H1 (cell line): ENCODE measurements around the gene LGALS12. TPM values are rescaled to one million over a fixed set of nuclear protein-coding genes. Genes with fewer than 3 reads are reported as not detected.

Experiments used
- CTCF ChIA-PET: fragments of 300-600 bp; sonication (Branson Sonifier 250); formaldehyde crosslinking; loops from one replicate; lab custom pipeline; 2021; ENCODE audit not compliant: partially characterized antibody; lab: Charles Lee
- POLR2A ChIA-PET: fragments of 300-600 bp; sonication (Branson Sonifier 250); formaldehyde crosslinking; loops from one replicate; lab custom pipeline; 2021; ENCODE audit warnings: inconsistent platforms; ENCODE audit not compliant: partially characterized antibody; lab: Charles Lee
- DNase-seq, 2 experiments: peaks; one replicate each; pipeline versions ENCODE4 v3.0.0 to v3.0.0-alpha.2; 2010 to 2022; ENCODE audit warnings: low spot score in 2 of 2, low read depth in 1 of 2, mixed read lengths in 1 of 2
- FAIRE-seq: peaks from 2 replicates; lab custom pipeline; 2011; peaks lifted over from hg19 to GRCh38; lab: Jason Lieb, UNC
- H2AFZ ChIP-seq: 2 replicates; pipeline ENCODE4 v1.8.1; 2012; ENCODE audit warnings: low read length, inconsistent platforms
- H2AK5ac ChIP-seq: 2 replicates; pipeline ENCODE4 v1.6.1; 2013; ENCODE audit warnings: low read depth, low read length
- H2BK120ac ChIP-seq: replicated peaks from 2 replicates; pipeline ENCODE3; 2013; ENCODE audit warnings: low read depth, low read length, inconsistent platforms
- H2BK12ac ChIP-seq: 2 replicates; pipeline ENCODE4 v1.6.1; 2013; ENCODE audit warnings: low read depth, low read length
- H2BK15ac ChIP-seq: 2 replicates; pipeline ENCODE4 v1.6.1; 2013; ENCODE audit warnings: low read length
- H2BK20ac ChIP-seq: 2 replicates; pipeline ENCODE4 v1.6.1; 2013; ENCODE audit warnings: low read length
- H2BK5ac ChIP-seq: 2 replicates; pipeline ENCODE4 v1.6.1; 2013; ENCODE audit warnings: low read depth, low read length
- H3K14ac ChIP-seq: 2 replicates; pipeline ENCODE4 v1.6.1; 2013; ENCODE audit warnings: inconsistent platforms; ENCODE audit not compliant: insufficient read length
- H3K18ac ChIP-seq: 2 replicates; pipeline ENCODE4 v1.6.1; 2013; ENCODE audit warnings: low read length; ENCODE audit errors: extremely low read depth
- H3K23ac ChIP-seq: 2 replicates; pipeline ENCODE4 v1.6.1; 2013; ENCODE audit warnings: inconsistent platforms; ENCODE audit not compliant: insufficient read length
- H3K23me2 ChIP-seq: 2 replicates; pipeline ENCODE4 v1.6.1; 2013; ENCODE audit warnings: low read depth, low read length
- H3K27ac ChIP-seq: 2 replicates; pipeline ENCODE4 v1.6.1; 2011; ENCODE audit warnings: low read depth, low read length, inconsistent platforms
- H3K27me3 ChIP-seq, 4 experiments: replicated peaks in 1 of 4; 1 replicate in 1 of 4; 2 replicates in 3 of 4; pipeline versions ENCODE4 v1.6.1 to v1.8.1; 2011 to 2013; ENCODE audit warnings: low read length in 3 of 4, mild to moderate bottlenecking in 3 of 4, inconsistent platforms in 2 of 4, mixed read lengths in 2 of 4, moderate library complexity in 1 of 4; ENCODE audit not compliant: control insufficient read depth in 3 of 4, insufficient read depth in 3 of 4; ENCODE audit errors: extremely low read depth in 1 of 4
- H3K36me3 ChIP-seq, 4 experiments: 2 replicates each; pipeline versions ENCODE4 v1.6.1 to v1.8.1; 2011 to 2013; ENCODE audit warnings: mild to moderate bottlenecking in 4 of 4, low read length in 3 of 4, moderate library complexity in 2 of 4, control low read depth in 1 of 4, inconsistent platforms in 1 of 4; ENCODE audit not compliant: insufficient read depth in 4 of 4, control insufficient read depth in 2 of 4
- H3K4ac ChIP-seq: replicated peaks from 2 replicates; pipeline ENCODE3; 2013; ENCODE audit warnings: low read length, low read depth, mixed read lengths, inconsistent platforms; ENCODE audit not compliant: insufficient read length
- H3K4me1 ChIP-seq, 4 experiments: replicated peaks in 1 of 4; 1 replicate in 1 of 4; 2 replicates in 3 of 4; pipeline versions ENCODE4 v1.6.1 to v1.8.1; 2011 to 2013; ENCODE audit warnings: low read length in 3 of 4, inconsistent platforms in 2 of 4, mixed read lengths in 1 of 4; ENCODE audit not compliant: insufficient read depth in 4 of 4, control insufficient read depth in 3 of 4
- H3K4me2 ChIP-seq, 2 experiments: 2 replicates each; pipeline versions ENCODE4 v1.6.1 to v1.8.1; 2011 to 2013; ENCODE audit warnings: low read depth in 2 of 2, low read length in 2 of 2, control low read depth in 1 of 2, inconsistent platforms in 1 of 2, mild to moderate bottlenecking in 1 of 2; ENCODE audit not compliant: insufficient read depth in 1 of 2
- H3K4me3 ChIP-seq, 4 experiments: fragments of 200-600, 300-600 bp in 1 of 4; sonication (generic), shearing (Covaris generic), sonication (Bioruptor Twin) in 1 of 4; 2 replicates each; pipeline versions ENCODE4 v1.5.1 to v1.8.1; 2011 to 2016; ENCODE audit warnings: low read length in 4 of 4, low read depth in 3 of 4, control low read depth in 2 of 4, inconsistent platforms in 2 of 4, mild to moderate bottlenecking in 2 of 4, mixed read lengths in 1 of 4, moderate library complexity in 1 of 4; ENCODE audit not compliant: insufficient read depth in 2 of 4; ENCODE audit errors: extremely low read depth in 1 of 4
- H3K56ac ChIP-seq: replicated peaks from 2 replicates; pipeline ENCODE3; 2013; ENCODE audit warnings: low read depth, mild to moderate bottlenecking, mixed read lengths, low read length, inconsistent platforms; ENCODE audit not compliant: insufficient read length
- H3K79me1 ChIP-seq: 2 replicates; pipeline ENCODE4 v1.6.1; 2013; ENCODE audit warnings: low read depth, low read length, control low read depth
- H3K79me2 ChIP-seq, 2 experiments: 2 replicates each; pipeline versions ENCODE4 v1.6.1 to v1.8.1; 2012 to 2013; ENCODE audit warnings: low read length in 2 of 2, mild to moderate bottlenecking in 2 of 2, inconsistent platforms in 1 of 2; ENCODE audit not compliant: insufficient read depth in 2 of 2, control insufficient read depth in 1 of 2
- H3K9ac ChIP-seq, 4 experiments: replicated peaks in 1 of 4; 1 replicate in 1 of 4; 2 replicates in 3 of 4; pipeline versions ENCODE4 v1.6.1 to v1.8.1; 2011 to 2013; ENCODE audit warnings: low read depth in 3 of 4, low read length in 3 of 4, control low read depth in 2 of 4, mild to moderate bottlenecking in 2 of 4, moderate library complexity in 2 of 4, inconsistent platforms in 1 of 4; ENCODE audit errors: extremely low read depth in 1 of 4
- H3K9me3 ChIP-seq, 2 experiments: 2 replicates each; pipeline versions ENCODE4 v1.6.1 to v1.8.1; 2012 to 2013; ENCODE audit warnings: mild to moderate bottlenecking in 2 of 2, moderate library complexity in 2 of 2, control low read depth in 1 of 2, inconsistent platforms in 1 of 2, low read depth in 1 of 2, low read length in 1 of 2, mixed read lengths in 1 of 2; ENCODE audit not compliant: insufficient read depth in 2 of 2
- H4K20me1 ChIP-seq, 2 experiments: replicated peaks in 1 of 2; 2 replicates each; pipeline versions ENCODE3 to v1.8.1; 2011 to 2013; ENCODE audit warnings: inconsistent platforms in 2 of 2, low read length in 2 of 2, mild to moderate bottlenecking in 1 of 2; ENCODE audit not compliant: insufficient read depth in 2 of 2, control insufficient read depth in 1 of 2
- H4K5ac ChIP-seq: 2 replicates; pipeline ENCODE4 v1.6.1; 2013; ENCODE audit warnings: low read length, low read depth, mixed read lengths, inconsistent platforms; ENCODE audit not compliant: insufficient read length
- H4K8ac ChIP-seq: 2 replicates; pipeline ENCODE4 v1.8.0; 2013; ENCODE audit warnings: mild to moderate bottlenecking, moderate library complexity, low read length, inconsistent platforms; ENCODE audit not compliant: insufficient read depth; ENCODE audit errors: extremely low read depth
- H4K91ac ChIP-seq: replicated peaks from 2 replicates; pipeline ENCODE3; 2013; ENCODE audit warnings: low read length, mixed read lengths, inconsistent platforms; ENCODE audit not compliant: insufficient read length
- ASH2L ChIP-seq: fragments of 200-600, 300-600 bp; sonication (generic); IDR thresholded peaks from one replicate; pipeline ENCODE4 v1.7.1; 2017; ENCODE audit warnings: low read length
- CBX5 ChIP-seq: fragments of 300-800, 300-1000 bp; sonication (generic); IDR thresholded peaks from 2 replicates; pipeline ENCODE4 v1.7.1; 2016; ENCODE audit warnings: antibody characterized with exemption, low read length, low read depth
- CHD1 ChIP-seq: IDR thresholded peaks from 2 replicates; pipeline ENCODE4 v1.6.1; 2012; ENCODE audit warnings: low read depth, low read length, improper control_type of control experiment
- CHD2 ChIP-seq: IDR thresholded peaks from 2 replicates; pipeline ENCODE4 v1.6.1; 2012; ENCODE audit warnings: low read length, improper control_type of control experiment
- HDAC2 ChIP-seq, 2 experiments: fragments of 300-600 bp in 1 of 2; sonication (generic) in 1 of 2; IDR thresholded peaks; 2 replicates each; pipeline ENCODE4 v1.6.1; 2011 to 2012; ENCODE audit warnings: low read depth in 2 of 2, low read length in 2 of 2, mild to moderate bottlenecking in 2 of 2, moderate library complexity in 2 of 2, borderline replicate concordance in 1 of 2, inconsistent platforms in 1 of 2
- HDAC6 ChIP-seq: IDR thresholded peaks from one replicate; pipeline ENCODE4 v1.7.1; 2012; ENCODE audit warnings: low read depth, mild to moderate bottlenecking, inconsistent platforms, low read length, moderate library complexity
- JUN ChIP-seq: IDR thresholded peaks from 2 replicates; pipeline ENCODE4 v1.6.1; 2011; ENCODE audit warnings: low read depth, mild to moderate bottlenecking, improper control_type of control experiment, low read length
- KDM4A ChIP-seq: IDR thresholded peaks from one replicate; pipeline ENCODE4 v1.7.1; 2012; ENCODE audit warnings: low read depth, mild to moderate bottlenecking, moderate library complexity, low read length, inconsistent platforms; ENCODE audit not compliant: severe bottlenecking
- KDM5A ChIP-seq: fragments of 200-600 bp; IDR thresholded peaks from 2 replicates; pipeline ENCODE4 v1.7.1; 2012; ENCODE audit warnings: mild to moderate bottlenecking, low read length, inconsistent platforms, mixed read lengths
- MAFK ChIP-seq: IDR thresholded peaks from 2 replicates; pipeline ENCODE4 v1.6.1; 2012; ENCODE audit warnings: low read depth, mild to moderate bottlenecking, improper control_type of control experiment, low read length
- RBBP5 ChIP-seq: IDR thresholded peaks from 2 replicates; pipeline ENCODE4 v1.7.1; 2012; ENCODE audit warnings: low read depth, mild to moderate bottlenecking, inconsistent platforms, low read length, moderate library complexity, borderline replicate concordance
- RXRA ChIP-seq: IDR thresholded peaks from 2 replicates; pipeline ENCODE4 v1.6.1; 2011; ENCODE audit warnings: low read depth, mild to moderate bottlenecking, low read length, moderate library complexity; ENCODE audit not compliant: insufficient read depth
- SP2 ChIP-seq: IDR thresholded peaks from 2 replicates; pipeline ENCODE4 v1.6.1; 2012; ENCODE audit warnings: mild to moderate bottlenecking, low read length, inconsistent platforms
- SP4 ChIP-seq: IDR thresholded peaks from 2 replicates; pipeline ENCODE4 v1.6.1; 2012; ENCODE audit warnings: low read length, inconsistent platforms
- YY1 ChIP-seq: IDR thresholded peaks from 2 replicates; pipeline ENCODE4 v1.6.1; 2011; ENCODE audit warnings: low read depth, mild to moderate bottlenecking, low read length
- WGBS, 2 experiments: shearing (Covaris generic) in 1 of 2; methylation state at CpG; one replicate each; pipeline versions ENCODE4 v1.1.6 to v1.1.7; 2013 to 2015; ENCODE audit warnings: low lambda C conversion rate in 2 of 2, mixed read lengths in 2 of 2, inconsistent platforms in 1 of 2, low coverage in 1 of 2, missing lambda C conversion rate in 1 of 2; ENCODE audit not compliant: insufficient replicate concordance in 2 of 2, insufficient coverage in 1 of 2, insufficient read length in 1 of 2; ENCODE audit errors: extremely low coverage in 1 of 2, missing lambda C conversion rate in 1 of 2; 5-methylcytosine and 5-hydroxymethylcytosine counted together
- polyA plus RNA-seq, 7 experiments: library from polyadenylated mRNA; depleted of rRNA in 3 of 7; stranded (reverse) in 5 of 7; unstranded in 2 of 7; fragments of >200 nt in 5 of 7; fragments of 200-250 nt in 2 of 7; gene quantifications; 1 replicate in 5 of 7; 2 replicates in 1 of 7; 4 replicates in 1 of 7; pipeline versions ENCODE4 v1.2.1 to v1.2.3, GENCODE V29; 2011 to 2013; ENCODE audit warnings: missing spikeins in 2 of 7, mixed read lengths in 2 of 7
- total RNA-seq: library from RNA; stranded (reverse); fragmentation: NEBNext Ultra II Directional; extraction: Animal tissue kit (Norgen Biotek cat#: 25700); gene quantifications from 2 replicates; pipeline ENCODE4 v1.2.1, GENCODE V29; 2021

Gene LGALS12
- total and polyA plus RNA-seq, 2 of the 8 experiments (the other 6 are each of a cell fraction or from before 2014, with no cell fraction given): 1.6 to 2.9 TPM

GRCh38 chr11:63527667-63528066 is 21.8 kb downstream of the LGALS12 start:
- Histone ChIP-seq H3K23me2 (no peaks in the 10 kb centered on the region; the same call in 1 of the 2 replicates), H3K23ac (no peak overlapping the region), H3K18ac (peak overlapping the region; percentile 96), H3K4ac (peak overlapping the region; percentile 96), H3K4me2 (peak overlapping the region in 1 of 2 experiments; percentile 50; a peak in 2 of 4 replicates), H3K27me3 (no peaks in the 10 kb centered on the region), H3K9me3 (no peaks in the 10 kb centered on the region; a peak in 1 of 4 replicates), H3K9ac (no peak overlapping the region; a peak in 1 of 7 replicates), H4K20me1 (no peaks in the 10 kb centered on the region), H3K56ac (peak overlapping the region; percentile 59), H3K36me3 (no peaks in the 10 kb centered on the region), H3K14ac (peak overlapping the region; percentile 94), H2AK5ac (no peak overlapping the region), H2BK120ac (peak overlapping the region; percentile 99), H2AFZ (no peak overlapping the region), H4K8ac (no peak overlapping the region), H3K79me2 (no peaks in the 10 kb centered on the region), H2BK20ac (peak overlapping the region; percentile 95; the same call in 1 of the 2 replicates), H3K4me1 (peaks cover 13 to 24% (median 23%) of the 10 kb centered on the region in 4 experiments; a peak in 6 of 7 replicates), H3K27ac (peak overlapping the region; percentile 9; the same call in 1 of the 2 replicates), H2BK15ac (no peak overlapping the region), H2BK12ac (peak overlapping the region; percentile 82), H3K79me1 (no peaks in the 10 kb centered on the region), H3K4me3 (peak overlapping the region in 1 of 4 experiments; percentile 19; a peak in 1 of 8 replicates), H4K91ac (peak overlapping the region; percentile 99), H4K5ac (peak overlapping the region; percentile 98), H2BK5ac (peak overlapping the region; percentile 96)
- no peak for FAIRE-seq
- POLR2A ChIA-PET: interaction anchor here (0.6 to 1.0 kb wide), 4 partner anchors 18 to 672 kb away, joined by 3 to 5 read pairs (median 4); no protein-coding TSS in a partner anchor
- CTCF ChIA-PET: interaction anchor here (0.7 kb wide), 2 partner anchors 17 to 125 kb away, joined by 3 read pairs; no protein-coding TSS in a partner anchor
- DNase-seq: no peak
- 71% methylated on average over 2 of the region's 2 CpGs; no CpG with 5 or more reads in 1 of the 2 experiments for WGBS, 2 experiments
- TF ChIP-seq HDAC2 (IDR thresholded peaks at IDR 0.05; ENCODE audit: borderline replicate concordance in 1 of 2, low read depth in 2 of 2, low read length in 2 of 2) (no peak), KDM4A (no peak), HDAC6 (no peak), SP4 (no peak), JUN (no peak), CBX5 (no peak), SP2 (no peak), CHD1 (no peak), KDM5A (no peak), RXRA (no peak), MAFK (no peak), ASH2L (no peak), CHD2 (no peak), RBBP5 (no peak), YY1 (no peak)
